ENCODE data around the gene PPP3CB.

PPP3CB gene

DNA sequence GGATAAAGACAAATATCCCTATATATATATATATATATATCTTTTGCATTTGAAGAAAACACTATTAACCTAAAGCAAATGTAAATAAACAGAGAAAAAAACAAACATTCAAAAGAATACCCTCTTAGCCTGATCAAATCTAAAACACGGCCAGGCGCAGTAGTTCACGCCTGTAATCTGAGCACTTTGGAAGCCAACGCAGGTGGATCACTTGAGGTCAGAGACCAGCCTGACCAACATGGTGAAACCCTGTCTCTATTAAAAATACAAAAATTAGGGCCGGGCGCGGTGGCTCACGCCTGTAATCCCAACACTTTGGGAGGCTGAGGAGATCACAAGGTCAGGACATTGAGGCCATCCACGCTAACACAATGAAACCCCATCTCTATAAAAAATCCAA, 91.1 kb downstream of the PPP3CB start:
- Histone ChIP-seq H3K9me2 (replicated peaks; ENCODE audit: control insufficient read depth, low read length) (no peaks in the 10 kb centered on the region), H3F3A (ENCODE audit: control insufficient read depth, insufficient read depth) (no peaks in the 10 kb centered on the region), H3K27me3 (ENCODE audit: control insufficient read depth, low read length) (no peaks in the 10 kb centered on the region), H3K36me3 (ENCODE audit: control insufficient read depth, low read length) (peaks cover 11% of the 10 kb centered on the region; the same call in 1 of the 2 replicates), H4K20me1 (ENCODE audit: control insufficient read depth, insufficient read depth, low read depth, low read length) (no peaks in the 10 kb centered on the region), H3K4me3 (ENCODE audit: low read length) (no peak overlapping the region), H3K9me3 (ENCODE audit: control insufficient read depth, insufficient read depth, low read length) (no peaks in the 10 kb centered on the region), H3K4me1 (ENCODE audit: control insufficient read depth, low read length) (peaks cover 7% of the 10 kb centered on the region), H3K79me2 (ENCODE audit: control insufficient read depth, low read length) (peaks cover 73% of the 10 kb centered on the region), H3K4me2 (ENCODE audit: low read length) (no peak overlapping the region), H3K27ac (ENCODE audit: low read depth, low read length) (no peak overlapping the region)
- TF ChIP-seq, protein P1, sequence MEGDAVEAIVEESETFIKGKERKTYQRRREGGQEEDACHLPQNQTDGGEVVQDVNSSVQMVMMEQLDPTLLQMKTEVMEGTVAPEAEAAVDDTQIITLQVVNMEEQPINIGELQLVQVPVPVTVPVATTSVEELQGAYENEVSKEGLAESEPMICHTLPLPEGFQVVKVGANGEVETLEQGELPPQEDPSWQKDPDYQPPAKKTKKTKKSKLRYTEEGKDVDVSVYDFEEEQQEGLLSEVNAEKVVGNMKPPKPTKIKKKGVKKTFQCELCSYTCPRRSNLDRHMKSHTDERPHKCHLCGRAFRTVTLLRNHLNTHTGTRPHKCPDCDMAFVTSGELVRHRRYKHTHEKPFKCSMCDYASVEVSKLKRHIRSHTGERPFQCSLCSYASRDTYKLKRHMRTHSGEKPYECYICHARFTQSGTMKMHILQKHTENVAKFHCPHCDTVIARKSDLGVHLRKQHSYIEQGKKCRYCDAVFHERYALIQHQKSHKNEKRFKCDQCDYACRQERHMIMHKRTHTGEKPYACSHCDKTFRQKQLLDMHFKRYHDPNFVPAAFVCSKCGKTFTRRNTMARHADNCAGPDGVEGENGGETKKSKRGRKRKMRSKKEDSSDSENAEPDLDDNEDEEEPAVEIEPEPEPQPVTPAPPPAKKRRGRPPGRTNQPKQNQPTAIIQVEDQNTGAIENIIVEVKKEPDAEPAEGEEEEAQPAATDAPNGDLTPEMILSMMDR (IDR thresholded peaks at IDR 0.05; ENCODE audit: low read depth, low read length, poor library complexity, severe bottlenecking), result no peak
- TF ChIP-seq EZH2phosphoT487 (IDR thresholded peaks at IDR 0.05; ENCODE audit: borderline replicate concordance, low read length), result no peak

DNA sequence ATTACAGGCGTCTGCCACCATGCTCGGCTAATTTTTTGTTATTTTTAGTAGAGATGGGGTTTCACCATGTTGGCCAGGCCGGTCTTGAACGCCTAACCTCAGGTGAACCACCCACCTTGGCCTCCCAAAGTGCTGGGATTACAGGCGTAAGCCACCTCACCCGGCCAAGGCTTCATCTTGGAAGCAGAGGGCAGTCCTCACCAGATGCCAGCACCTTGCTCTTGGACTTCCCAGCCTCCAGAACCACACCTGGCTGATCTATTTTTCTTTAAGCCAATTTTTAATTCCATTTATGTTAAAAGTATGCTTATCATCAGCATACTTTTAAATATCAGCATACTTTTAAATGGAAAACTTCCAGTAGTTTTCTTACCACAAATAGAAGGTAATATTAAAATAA, 94.2 kb downstream of the PPP3CB start:
- no peak for TF ChIP-seq EZH2phosphoT487 (IDR thresholded peaks at IDR 0.05; ENCODE audit: borderline replicate concordance, low read length)
- TF ChIP-seq, protein P1 (IDR thresholded peaks at IDR 0.05; ENCODE audit: low read depth, low read length, poor library complexity, severe bottlenecking), result no peak
- H3K27ac ChIP-seq (ENCODE audit: low read depth, low read length), result no peak overlapping the region
- H3K4me3 ChIP-seq (ENCODE audit: low read length), result no peak overlapping the region
- no peak overlapping the region for H3K4me2 ChIP-seq (ENCODE audit: low read length)
- 0 out of 2 replicates have a peak, but pooled peaks cover 4% of the 10 kb centered on the region for H3F3A ChIP-seq (ENCODE audit: control insufficient read depth, insufficient read depth)
- no peaks in the 10 kb centered on the region for H3K27me3 ChIP-seq (ENCODE audit: control insufficient read depth, low read length)
- H3K9me2 ChIP-seq (replicated peaks; ENCODE audit: control insufficient read depth, low read length), result no peaks in the 10 kb centered on the region
- no peaks in the 10 kb centered on the region for H4K20me1 ChIP-seq (ENCODE audit: control insufficient read depth, insufficient read depth, low read depth, low read length)
- no peaks in the 10 kb centered on the region for H3K9me3 ChIP-seq (ENCODE audit: control insufficient read depth, insufficient read depth, low read length)
- H3K4me1 ChIP-seq (ENCODE audit: control insufficient read depth, low read length), result peaks cover 7% of the 10 kb centered on the region
- peaks cover 12% of the 10 kb centered on the region for H3K36me3 ChIP-seq (ENCODE audit: control insufficient read depth, low read length)
- peaks cover 42% of the 10 kb centered on the region for H3K79me2 ChIP-seq (ENCODE audit: control insufficient read depth, low read length)

DNA sequence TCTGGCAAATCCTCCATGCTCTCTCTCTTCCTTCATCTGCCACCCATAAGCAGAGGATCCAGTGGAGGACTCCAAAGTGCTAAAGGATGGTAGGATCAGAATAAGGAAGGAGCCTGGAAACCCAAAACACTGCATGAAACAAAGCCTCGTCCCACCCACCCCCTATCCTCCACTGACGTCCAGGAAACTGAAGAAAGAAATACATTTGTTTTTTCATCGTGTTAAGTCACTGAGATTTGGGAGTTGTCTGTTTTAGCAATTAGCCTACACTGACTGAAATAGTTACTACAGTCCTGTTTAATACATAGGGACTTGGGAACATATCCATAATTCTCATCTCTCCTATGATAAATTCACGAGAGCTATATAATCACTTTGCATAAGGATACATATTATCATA, 96.8 kb downstream of the PPP3CB start:
- no peaks in the 10 kb centered on the region for H3K4me1 ChIP-seq (ENCODE audit: control insufficient read depth, low read length)
- H3K27me3 ChIP-seq (ENCODE audit: control insufficient read depth, low read length), result no peaks in the 10 kb centered on the region
- H3K4me3 ChIP-seq (ENCODE audit: low read length), result no peak overlapping the region
- no peak overlapping the region for H3K4me2 ChIP-seq (ENCODE audit: low read length)
- peaks cover 30% of the 10 kb centered on the region for H3K36me3 ChIP-seq (ENCODE audit: control insufficient read depth, low read length)
- no peaks in the 10 kb centered on the region for H3K9me2 ChIP-seq (replicated peaks; ENCODE audit: control insufficient read depth, low read length)
- peaks cover 23% of the 10 kb centered on the region for H3K79me2 ChIP-seq (ENCODE audit: control insufficient read depth, low read length)
- 0 out of 2 replicates have a peak, but pooled peaks cover 4% of the 10 kb centered on the region for H3F3A ChIP-seq (ENCODE audit: control insufficient read depth, insufficient read depth)
- no peak overlapping the region for H3K27ac ChIP-seq (ENCODE audit: low read depth, low read length)
- TF ChIP-seq, protein P1 (IDR thresholded peaks at IDR 0.05; ENCODE audit: low read depth, low read length, poor library complexity, severe bottlenecking), result no peak
- TF ChIP-seq EZH2phosphoT487 (IDR thresholded peaks at IDR 0.05; ENCODE audit: borderline replicate concordance, low read length), result no peak
- no peaks in the 10 kb centered on the region for H3K9me3 ChIP-seq (ENCODE audit: control insufficient read depth, insufficient read depth, low read length)
- no peaks in the 10 kb centered on the region for H4K20me1 ChIP-seq (ENCODE audit: control insufficient read depth, insufficient read depth, low read depth, low read length)
